Gastroesophageal sphincter (tissue), 3 donors: ENCODE data around the gene MRPS5.

ENCODE experiments used
- POLR2A ChIP-seq, 2 donors: fragments of 450-650 bp; IDR thresholded peaks; one replicate each; pipeline ENCODE4 v1.6.1; 2017; ENCODE audit warnings: antibody characterized with exemption in 2 of 2, mild to moderate bottlenecking in 2 of 2, moderate library complexity in 1 of 2
- POLR2AphosphoS5 ChIP-seq: sonication (generic); formaldehyde crosslinking; IDR thresholded peaks from one replicate; pipeline ENCODE4 v1.6.1; 2017; ENCODE audit warnings: antibody characterized with exemption
- TF ChIP-seq, protein P1 (sequence below), 4 experiments: fragments of 200-600 bp in 2 of 4; fragments of 450-650 bp in 2 of 4; sonication (generic) in 1 of 4; IDR thresholded peaks; one replicate each; pipeline ENCODE4 v1.5.1; 2017 to 2019; ENCODE audit warnings: antibody characterized with exemption in 4 of 4, mild to moderate bottlenecking in 2 of 4, moderate library complexity in 2 of 4

DNA sequence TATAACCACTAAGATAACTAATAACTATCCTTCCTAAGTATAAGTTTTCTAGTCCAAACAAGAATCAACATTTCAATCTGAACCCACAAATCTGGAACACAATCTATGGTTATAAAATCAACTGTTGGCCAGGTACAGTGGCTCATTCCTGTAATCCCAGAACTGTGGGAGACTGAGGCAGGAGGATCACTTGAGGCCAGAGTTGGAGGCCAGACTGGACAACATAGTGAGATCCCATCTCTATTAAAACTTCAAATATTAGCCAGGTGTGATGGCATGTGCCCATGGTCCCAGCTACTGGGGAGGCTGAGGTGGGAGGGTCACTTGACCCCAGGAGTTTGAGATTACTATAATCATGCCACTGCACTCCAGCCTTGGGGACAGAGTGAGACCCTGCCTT lies 11.2 kb downstream of the MRPS5 start:
- TF ChIP-seq, protein P1, sequence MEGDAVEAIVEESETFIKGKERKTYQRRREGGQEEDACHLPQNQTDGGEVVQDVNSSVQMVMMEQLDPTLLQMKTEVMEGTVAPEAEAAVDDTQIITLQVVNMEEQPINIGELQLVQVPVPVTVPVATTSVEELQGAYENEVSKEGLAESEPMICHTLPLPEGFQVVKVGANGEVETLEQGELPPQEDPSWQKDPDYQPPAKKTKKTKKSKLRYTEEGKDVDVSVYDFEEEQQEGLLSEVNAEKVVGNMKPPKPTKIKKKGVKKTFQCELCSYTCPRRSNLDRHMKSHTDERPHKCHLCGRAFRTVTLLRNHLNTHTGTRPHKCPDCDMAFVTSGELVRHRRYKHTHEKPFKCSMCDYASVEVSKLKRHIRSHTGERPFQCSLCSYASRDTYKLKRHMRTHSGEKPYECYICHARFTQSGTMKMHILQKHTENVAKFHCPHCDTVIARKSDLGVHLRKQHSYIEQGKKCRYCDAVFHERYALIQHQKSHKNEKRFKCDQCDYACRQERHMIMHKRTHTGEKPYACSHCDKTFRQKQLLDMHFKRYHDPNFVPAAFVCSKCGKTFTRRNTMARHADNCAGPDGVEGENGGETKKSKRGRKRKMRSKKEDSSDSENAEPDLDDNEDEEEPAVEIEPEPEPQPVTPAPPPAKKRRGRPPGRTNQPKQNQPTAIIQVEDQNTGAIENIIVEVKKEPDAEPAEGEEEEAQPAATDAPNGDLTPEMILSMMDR (IDR thresholded peaks at IDR 0.05), result no peak
- TF ChIP-seq POLR2A (IDR thresholded peaks at IDR 0.05) (no peak), POLR2AphosphoS5 (no peak)
